ENCODE results near the gene NBEA. TPM values are rescaled to one million over a fixed set of nuclear protein-coding genes. Genes with fewer than 3 reads are reported as not detected.

NBEA gene
- total RNA-seq, 4 donors from 2014 or later, result 21.5 to 60.4 (median 27.9) TPM

DNA sequence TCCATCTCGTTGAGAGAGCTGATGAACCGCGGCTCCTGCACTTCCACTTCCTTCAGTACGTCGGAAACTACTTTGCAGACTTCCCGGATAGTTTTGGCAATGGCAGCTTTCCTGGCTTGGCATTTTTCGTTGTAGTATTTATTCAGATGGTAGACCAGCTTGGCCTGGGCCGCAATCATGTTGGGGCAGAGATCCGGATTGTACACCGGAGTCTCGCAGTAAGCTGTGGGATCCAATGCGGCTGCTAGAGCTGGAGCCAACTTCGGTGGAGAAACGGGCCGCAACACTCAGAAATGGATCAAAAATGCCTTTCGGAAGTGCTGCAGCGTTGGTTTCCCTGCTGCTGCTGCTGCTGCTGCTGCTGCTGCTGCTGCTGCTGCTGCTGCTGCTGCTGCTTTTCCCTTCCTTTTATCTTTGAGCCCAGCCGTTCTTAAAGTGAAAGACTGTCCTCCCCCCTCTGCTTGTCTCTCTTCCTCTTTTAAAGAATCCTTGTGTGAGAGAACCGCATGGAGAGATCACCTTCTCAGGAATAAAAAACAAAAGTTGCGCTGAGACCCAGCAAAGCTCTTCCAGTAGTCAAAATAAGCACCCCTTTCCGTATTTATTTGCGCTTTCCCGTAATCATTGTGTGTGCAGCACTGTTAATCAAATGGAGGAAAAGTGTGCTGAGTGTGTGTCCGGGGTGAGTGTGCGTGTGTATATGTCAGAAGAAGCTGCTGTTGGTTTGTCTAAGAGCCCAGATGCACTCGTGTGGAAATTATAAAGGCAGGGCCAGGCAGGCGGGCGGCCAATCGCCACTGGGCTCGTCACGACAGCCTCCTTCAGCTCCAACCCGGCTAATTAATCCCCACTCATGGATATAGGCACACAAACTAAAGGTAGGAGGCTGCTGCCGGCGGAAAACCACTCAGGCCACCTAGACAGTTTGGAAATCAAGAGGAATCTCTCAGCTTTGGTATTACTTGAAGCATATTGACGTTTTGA, 534.2 kb downstream of the NBEA start, which contains the start of gene MAB21L1:
MAB21L1 (minus strand) TSS at position 730 of the 984 bp plus-strand sequence; CDS start at position 179, 551 bp downstream.
- Histone ChIP-seq H3K36me3 (no peaks in the 10 kb centered on the region), H3K27me3 (no peaks in the 10 kb centered on the region), H3K27ac (peak within 1 kb of the TSS; percentile 40 to 55 (median 54)), H3K9me3 (no peaks in the 10 kb centered on the region), H3K4me3 (replicated peaks in 1 of 3) (peak within 1 kb of the TSS in 2 of 3 donors; percentile 15 to 22), H3K4me1 (no peaks in the 10 kb centered on the region)
- TF ChIP-seq, protein P1, sequence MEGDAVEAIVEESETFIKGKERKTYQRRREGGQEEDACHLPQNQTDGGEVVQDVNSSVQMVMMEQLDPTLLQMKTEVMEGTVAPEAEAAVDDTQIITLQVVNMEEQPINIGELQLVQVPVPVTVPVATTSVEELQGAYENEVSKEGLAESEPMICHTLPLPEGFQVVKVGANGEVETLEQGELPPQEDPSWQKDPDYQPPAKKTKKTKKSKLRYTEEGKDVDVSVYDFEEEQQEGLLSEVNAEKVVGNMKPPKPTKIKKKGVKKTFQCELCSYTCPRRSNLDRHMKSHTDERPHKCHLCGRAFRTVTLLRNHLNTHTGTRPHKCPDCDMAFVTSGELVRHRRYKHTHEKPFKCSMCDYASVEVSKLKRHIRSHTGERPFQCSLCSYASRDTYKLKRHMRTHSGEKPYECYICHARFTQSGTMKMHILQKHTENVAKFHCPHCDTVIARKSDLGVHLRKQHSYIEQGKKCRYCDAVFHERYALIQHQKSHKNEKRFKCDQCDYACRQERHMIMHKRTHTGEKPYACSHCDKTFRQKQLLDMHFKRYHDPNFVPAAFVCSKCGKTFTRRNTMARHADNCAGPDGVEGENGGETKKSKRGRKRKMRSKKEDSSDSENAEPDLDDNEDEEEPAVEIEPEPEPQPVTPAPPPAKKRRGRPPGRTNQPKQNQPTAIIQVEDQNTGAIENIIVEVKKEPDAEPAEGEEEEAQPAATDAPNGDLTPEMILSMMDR (IDR thresholded peaks at IDR 0.05), result no peak
- peak in 1 of 2 donors; percentile 23 for TF ChIP-seq POLR2A (IDR thresholded peaks at IDR 0.05)
- peak in 1 of 2 donors; percentile 6 for DNase-seq
- intact Hi-C loops (cut with DNase I), result no loop called here
- 60 to 66% methylated on average over 28 to 35 of the region's 35 CpGs for WGBS, 2 donors

- no peak for DNase-seq
- no peak overlapping the region for H3K4me3 ChIP-seq (replicated peaks in 1 of 3)
- no peaks in the 10 kb centered on the region for H3K36me3 ChIP-seq
- H3K27ac ChIP-seq, result no peak overlapping the region
- no peaks in the 10 kb centered on the region for H3K27me3 ChIP-seq
- no peaks in the 10 kb centered on the region for H3K4me1 ChIP-seq
- TF ChIP-seq POLR2A (IDR thresholded peaks at IDR 0.05), result no peak
- TF ChIP-seq, protein P1 (IDR thresholded peaks at IDR 0.05), result no peak
- intact Hi-C loops (cut with DNase I), result no loop called here
- no peaks in the 10 kb centered on the region for H3K9me3 ChIP-seq
- WGBS, 2 donors, result 83 to 89% methylated on average over 5 of the region's 5 CpGs
Measured at GRCh38 chr13:35477386-35477946, 535.4 kb downstream of the NBEA start.

- 67 to 68% methylated on average over 46 to 49 of the region's 51 CpGs for WGBS, 2 donors
- no peak for DNase-seq
Measured at GRCh38 chr13:35478271-35479037, 536.4 kb downstream of the NBEA start.

DNA sequence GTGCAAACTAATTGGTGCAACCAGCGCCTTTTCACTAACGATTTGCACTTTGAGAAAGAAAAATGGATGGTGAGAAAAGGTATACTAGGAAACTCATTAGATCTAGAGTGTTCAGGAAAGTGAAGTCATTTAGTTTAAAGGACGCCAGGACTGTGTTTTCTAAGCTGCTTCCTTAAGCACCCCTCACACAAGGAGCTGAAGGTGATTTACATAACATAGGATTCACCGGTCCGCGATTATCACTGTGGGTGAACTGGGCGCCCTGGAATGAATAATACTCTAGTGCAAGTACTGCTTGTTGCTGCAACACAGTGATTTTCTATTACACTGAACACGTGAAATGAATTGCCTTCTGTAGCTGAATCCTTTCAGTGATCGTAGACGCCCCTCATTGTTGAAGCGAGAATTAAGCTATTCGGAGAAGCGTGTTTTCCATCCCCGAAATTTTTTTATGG, 537.0 kb downstream of the NBEA start:
- Histone ChIP-seq H3K4me3 (replicated peaks in 1 of 3) (no peak overlapping the region), H3K27me3 (no peaks in the 10 kb centered on the region), H3K36me3 (no peaks in the 10 kb centered on the region), H3K27ac (no peak overlapping the region), H3K9me3 (no peaks in the 10 kb centered on the region), H3K4me1 (no peaks in the 10 kb centered on the region)
- WGBS, 2 donors, result 81 to 82% methylated on average over 14 of the region's 14 CpGs
- no peak for TF ChIP-seq POLR2A (IDR thresholded peaks at IDR 0.05)
- TF ChIP-seq, protein P1 (IDR thresholded peaks at IDR 0.05), result no peak
- intact Hi-C loops (cut with DNase I), result no loop called here
- DNase-seq, result no peak

More at GRCh38 chr13:35478271-35479037, 536.4 kb downstream of the NBEA start:
- TF ChIP-seq, protein P1 (IDR thresholded peaks at IDR 0.05), result no peak
- no peak for TF ChIP-seq POLR2A (IDR thresholded peaks at IDR 0.05)
- Histone ChIP-seq H3K27ac (no peak overlapping the region), H3K4me3 (replicated peaks in 1 of 3) (no peak overlapping the region), H3K9me3 (no peaks in the 10 kb centered on the region), H3K27me3 (no peaks in the 10 kb centered on the region), H3K4me1 (no peaks in the 10 kb centered on the region), H3K36me3 (no peaks in the 10 kb centered on the region)
- intact Hi-C loops (cut with DNase I), result no loop called here

Measured in thyroid gland (tissue), 4 donors.